ENCODE results near the gene UBL4B.
A peak's percentile ranks its signal among the peaks of the same experiment; 100 is the strongest.

Gene UBL4B

DNA sequence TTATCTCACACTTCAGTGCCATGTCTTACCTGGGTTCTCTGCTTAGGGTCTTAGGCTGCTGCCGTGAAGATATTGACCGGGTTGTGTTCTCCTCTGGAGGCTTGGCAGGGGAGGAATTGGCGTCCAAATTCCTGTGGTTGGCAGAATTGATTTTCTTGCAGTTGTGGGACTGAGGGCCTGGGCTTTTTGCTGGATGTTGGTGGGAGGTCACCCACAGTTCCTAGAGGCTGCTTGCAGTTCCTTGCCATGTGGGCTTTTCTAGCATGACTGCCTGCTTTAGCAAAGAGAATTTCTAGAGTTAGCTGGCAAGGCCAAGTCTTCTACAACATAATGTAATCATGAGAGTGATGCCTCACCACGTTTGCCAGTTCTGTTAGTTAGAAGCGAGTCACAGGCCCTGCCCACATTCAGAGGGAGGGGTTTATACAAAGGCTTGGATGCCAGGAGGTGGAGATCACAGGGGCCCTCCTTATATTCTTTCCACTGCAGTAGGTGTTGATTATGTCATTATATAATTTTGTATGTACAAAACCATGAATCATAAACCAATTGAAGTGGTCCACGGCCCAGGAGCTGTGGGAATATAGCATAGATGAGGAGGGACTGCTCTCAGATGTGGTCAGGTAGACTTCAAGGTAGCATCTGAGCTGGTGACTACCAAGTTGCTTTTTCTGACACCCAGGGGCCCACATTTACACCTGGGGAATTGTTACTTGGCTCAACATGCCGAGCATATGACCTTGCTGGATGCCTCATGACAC lies 6.6 kb downstream of the UBL4B start:
- DNase-seq = no peak

DNA sequence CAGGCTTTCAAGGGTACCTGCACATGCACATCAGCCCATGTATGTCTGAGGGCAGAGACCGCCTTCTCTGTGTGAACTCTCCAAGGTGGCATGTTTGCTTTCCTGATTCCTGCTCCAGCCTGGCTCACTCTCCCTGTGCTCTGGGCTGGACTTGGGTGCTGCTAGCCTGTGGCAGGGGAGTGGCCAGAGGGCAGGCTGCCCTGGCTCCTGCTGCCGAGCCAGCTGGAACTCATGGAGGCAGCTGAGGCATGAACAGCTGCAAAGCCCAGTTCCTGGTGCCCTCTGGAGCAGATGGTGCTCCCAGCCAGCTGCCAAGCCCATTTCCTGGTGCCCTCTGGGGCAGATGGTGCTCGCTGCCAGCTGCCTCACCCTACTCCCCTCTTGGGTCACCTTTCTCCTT lies 7.6 kb downstream of the UBL4B start:
- DNase-seq = no peak

DNA sequence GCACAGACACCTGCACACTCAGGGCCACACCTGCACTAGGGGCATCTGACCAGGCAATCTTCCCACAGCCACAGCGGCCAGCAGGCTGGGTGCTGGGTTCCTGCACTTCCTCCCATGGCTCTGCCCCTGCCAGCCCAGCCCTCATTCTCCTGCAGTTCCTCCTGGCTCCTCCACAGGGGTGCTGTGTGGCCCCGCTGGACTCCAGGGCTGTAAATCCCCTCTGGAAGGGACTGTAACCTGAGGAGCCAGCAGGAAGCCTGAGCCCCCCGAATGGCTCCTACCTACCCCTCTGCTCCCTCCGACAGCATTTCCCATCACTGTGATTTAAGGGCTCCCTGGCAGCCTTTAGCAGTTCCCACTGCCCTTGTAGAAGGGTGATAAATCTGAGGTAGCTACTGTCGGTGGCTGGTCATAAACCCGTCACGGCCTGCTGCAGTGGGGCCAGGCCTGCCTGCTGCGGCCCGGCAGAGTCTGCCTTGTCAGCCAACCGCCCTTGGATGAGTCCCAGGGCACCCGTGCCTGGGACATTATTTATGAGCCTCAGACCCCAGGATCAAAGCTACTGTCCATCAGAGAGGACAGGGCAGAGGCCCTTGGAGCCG lies 8.8 kb downstream of the UBL4B start:
- no peak for DNase-seq

DNA sequence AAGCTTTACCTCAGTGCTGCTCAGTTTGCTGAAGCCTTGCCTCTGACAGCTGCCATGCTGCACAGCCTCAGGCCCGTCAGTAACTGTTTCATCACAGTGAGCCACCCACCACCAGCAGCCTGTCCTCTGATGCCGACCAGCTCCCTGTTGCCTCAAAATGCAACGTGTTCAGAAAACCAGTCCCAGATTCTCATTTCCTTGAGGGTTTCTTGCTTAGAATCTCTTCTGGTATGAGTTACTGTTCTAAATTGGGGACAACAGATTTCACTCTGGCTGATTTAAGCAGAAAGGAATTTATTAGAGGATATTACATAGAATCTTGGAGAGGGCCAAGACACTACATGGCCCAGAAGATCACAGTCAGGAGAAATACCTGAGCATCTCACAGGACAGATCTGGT lies 11.0 kb downstream of the UBL4B start:
- DNase-seq = no peak

DNA sequence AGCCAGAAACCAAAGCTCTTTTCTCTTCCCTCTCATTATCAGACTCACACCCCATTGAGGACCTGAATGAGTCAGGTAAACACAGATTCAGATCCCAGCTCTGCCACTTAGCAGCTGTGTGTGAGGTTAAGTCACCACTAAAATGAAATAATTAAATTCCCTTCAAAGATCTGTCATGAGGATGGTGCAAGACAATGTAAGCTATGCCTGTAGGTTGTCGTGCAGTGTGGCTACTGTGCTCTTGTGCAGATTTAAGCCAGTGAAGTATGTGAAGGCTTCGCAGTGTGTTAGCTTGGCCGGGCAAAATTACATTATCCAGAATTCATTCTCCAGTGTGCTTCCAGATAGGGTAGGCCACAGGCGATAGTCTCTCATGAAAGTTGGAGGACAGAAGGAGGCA lies 13.6 kb downstream of the UBL4B start:
- DNase-seq = no peak

DNA sequence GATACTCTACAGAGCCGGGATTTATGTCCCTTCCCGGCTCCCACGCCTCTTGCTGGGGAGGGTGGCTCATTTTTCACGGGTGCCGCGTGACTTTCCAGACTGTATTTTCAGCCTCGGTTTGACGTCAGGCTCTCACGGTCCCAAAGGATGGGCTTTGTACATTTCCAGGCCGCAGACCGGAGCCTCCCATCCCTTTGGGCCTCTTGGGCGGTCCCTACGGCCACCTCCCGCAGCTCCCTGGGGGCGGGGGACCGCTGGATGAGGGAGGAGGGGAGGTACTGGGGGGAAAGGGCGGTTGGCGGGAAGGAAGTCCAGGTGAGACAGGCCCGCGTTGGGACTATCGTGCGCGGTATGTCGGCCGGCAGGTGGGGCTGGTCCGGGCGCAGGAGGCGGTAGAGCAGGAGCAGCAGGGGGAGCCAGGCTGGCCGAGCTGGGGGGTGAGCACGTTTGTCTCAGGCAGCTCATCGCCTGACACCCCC lies 17.9 kb downstream of the UBL4B start:
- DNase-seq = no peak

DNA sequence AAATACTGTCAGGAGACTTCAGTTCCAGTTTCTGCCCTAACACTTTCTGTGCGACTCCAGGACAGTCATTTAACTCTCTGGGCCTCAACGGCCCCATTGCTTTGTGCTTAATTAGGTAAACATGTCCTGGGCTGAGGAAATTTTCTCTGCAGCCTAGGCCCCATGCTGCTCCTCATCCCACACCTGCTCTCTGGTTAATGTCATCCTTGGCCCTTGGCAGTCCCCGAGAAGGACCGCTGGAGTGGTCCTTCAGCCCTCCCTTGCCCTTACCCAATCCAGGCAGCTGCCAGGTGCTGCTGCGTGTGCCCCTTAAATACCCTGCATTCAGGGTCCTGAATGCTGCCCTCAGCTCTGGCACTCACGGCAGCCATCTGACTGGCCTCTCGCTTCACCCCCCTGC lies 18.7 kb downstream of the UBL4B start:
- DNase-seq = no peak

DNA sequence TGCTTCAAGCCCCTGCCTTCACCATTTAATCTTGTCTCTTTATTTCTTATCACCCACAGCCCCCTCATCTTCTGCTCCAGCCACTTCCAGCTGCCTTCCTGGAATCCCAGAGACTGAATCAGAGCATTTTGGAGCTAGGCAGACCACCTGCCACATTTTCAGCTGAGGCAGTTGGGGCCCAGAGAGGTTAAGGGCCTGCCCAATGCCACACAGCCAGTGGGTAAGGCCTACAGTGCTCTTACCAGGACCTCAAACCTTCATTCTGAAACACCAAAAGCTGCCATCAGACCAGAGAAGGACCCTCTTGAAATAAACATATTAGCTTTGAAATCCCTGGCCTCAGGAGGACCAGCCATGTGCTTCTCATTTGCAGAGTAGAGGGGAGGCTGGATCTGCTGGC lies 20.4 kb downstream of the UBL4B start:
- DNase-seq = no peak

DNA sequence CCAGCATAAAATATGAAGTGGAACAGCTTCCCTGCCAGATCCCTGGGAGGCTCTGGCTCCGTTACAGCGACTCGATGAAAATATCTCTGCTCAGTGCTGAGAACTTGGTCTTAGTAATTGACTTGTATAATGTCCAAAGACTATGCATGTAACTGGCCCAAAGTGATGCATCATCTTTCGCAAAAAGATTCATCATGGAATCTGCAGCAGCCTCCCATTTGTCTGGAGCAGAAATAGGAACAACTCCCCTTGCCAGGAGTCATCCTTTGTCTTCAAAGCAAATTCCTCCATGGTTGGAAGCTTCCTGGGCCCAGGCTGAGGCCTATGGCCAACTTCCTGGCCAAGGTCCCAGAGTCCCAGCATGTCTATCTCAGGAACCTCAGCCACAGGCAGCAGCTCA lies 21.2 kb downstream of the UBL4B start:
- no peak for DNase-seq

DNA sequence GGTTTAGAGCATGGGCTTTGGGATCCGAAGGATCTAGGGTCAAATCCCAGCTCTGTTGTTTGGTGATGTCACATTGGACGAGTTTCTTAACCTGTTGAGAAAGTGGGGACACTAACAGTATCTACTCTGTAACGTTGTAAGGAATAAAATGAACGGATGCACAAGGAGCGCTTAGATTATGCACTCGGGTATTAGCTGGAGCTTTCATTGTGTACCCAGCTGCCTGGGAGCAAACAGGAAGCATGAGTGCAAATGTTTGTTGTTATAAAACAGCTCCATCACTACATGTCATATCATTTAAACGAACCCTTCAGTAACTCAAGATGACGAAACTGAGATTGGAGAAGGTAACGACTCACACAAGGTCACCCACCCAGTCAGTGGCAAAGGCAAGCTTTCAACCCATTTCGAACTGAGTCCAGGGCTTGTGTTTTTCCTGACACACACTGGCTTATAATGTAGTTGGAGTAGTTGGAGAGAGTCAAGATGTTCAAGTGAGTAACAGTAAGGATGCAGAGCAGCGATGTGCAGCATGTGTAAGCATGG lies 21.9 kb downstream of the UBL4B start:
- no peak for DNase-seq

DNA sequence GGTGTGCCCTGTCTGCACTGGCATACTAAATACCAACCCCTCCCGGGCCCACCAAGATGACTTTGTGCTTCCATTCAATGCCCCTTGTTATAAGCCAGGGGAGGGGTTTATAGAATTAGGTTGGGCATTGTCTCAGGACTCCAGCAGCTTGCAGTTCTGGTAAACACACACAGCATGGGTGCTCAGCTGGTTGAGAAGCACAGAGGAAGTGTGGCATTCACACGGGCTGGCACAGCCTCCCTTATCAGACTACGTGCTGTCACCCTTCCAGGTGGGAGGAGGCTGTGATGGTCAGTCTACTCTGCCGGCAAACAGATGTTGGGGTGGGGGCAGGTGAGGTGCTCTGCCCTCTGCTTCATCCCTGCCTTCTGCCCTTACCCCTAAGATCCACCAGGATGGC lies 23.0 kb downstream of the UBL4B start:
- DNase-seq = no peak

DNA sequence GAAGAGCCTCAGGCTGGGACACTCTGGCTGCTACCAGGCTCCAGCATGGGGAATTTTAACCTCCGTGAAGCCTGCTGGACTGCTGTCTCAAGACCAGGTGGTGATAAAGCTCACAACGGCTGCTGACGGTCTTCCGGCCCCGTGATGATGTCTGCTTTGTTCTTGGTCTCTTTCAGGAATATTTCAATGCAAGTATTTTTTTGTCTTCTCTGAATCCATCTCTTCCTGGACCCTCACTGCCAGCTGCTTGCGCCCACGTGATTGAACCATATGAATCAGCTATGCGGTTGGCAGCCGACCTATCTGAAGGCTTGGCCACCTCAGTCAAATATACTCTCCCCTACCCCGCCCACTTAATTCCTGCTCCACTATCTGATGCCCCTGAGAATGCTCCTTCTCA lies 23.4 kb downstream of the UBL4B start:
- DNase-seq = no peak

DNA sequence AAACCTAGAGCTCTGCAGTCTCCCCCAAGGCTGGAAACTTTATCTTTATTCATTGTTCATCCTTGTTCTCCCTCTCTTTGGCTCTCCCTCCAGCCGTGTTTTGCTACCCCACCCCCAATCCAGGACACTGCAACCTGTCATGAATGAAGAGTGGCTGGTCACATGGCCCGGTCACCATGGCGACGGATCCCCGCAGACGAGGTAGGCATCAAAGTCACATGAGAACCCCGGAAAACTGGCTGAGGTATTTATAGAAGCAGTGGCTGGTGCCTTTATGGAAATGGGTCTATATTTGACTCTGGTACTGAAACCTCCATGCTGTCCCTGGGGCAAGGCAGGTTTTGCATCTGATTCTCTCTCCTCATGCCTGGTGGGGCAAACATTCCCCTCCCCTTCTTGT lies 24.7 kb downstream of the UBL4B start:
- peak; percentile 77 for DNase-seq

DNA sequence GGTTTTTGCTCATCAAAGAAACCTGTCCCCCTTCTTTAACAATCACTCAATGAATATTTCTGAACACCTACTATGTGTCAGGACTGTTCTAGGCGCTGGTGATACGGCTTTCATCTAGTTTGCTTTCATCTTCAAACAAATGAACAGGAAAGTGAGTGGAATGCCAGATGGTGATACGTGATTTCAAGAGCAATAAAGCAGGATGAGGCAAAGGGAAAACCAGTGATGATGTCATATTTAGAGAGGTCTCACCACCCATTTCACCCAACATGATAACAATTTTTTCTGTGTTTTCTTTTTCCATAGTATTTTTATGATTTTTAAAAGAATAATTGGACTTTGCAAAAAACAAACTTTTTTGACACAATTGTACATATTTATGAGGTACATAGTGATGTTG lies 26.7 kb downstream of the UBL4B start:
- DNase-seq = no peak

DNA sequence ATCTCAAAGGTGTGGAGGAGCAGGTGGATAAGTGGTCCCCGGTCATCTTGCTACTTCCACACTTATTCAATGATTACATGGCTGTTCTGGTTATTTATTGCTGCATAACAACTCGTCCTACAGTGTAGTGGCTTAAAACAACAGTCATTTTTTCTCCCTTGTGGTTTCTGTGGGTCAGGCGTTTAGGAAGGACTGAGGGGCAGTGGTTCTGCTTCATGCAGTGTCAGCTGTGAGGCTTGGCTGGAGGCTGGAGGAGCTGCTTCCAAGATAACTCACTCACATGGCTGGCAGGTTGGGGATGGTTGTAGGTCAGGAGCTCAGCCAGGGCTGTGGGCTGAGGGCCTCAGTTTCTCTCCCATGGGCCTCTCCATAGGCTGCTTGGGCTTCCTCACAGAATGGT lies 32.1 kb downstream of the UBL4B start:
- no peak for DNase-seq

DNA sequence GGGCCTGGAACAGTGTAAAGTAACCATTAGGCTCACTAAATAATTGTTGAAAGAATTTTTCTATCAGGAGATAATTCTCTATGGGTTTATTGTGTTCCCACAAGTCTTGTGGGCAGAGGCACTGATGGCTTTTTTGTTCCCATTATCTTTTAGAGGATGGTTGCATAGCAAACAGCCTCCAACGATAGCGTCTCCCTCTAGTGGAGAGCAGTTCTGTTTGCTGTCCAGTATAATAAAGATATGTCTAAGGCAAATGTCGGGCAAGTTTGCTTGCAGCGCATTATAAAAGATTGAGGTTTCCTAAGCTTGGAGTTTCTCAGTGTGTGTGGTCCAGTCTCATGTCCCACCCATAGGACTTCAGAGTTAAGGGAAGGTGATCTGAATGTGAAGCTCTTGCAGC lies 36.7 kb downstream of the UBL4B start:
- DNase-seq = no peak

DNA sequence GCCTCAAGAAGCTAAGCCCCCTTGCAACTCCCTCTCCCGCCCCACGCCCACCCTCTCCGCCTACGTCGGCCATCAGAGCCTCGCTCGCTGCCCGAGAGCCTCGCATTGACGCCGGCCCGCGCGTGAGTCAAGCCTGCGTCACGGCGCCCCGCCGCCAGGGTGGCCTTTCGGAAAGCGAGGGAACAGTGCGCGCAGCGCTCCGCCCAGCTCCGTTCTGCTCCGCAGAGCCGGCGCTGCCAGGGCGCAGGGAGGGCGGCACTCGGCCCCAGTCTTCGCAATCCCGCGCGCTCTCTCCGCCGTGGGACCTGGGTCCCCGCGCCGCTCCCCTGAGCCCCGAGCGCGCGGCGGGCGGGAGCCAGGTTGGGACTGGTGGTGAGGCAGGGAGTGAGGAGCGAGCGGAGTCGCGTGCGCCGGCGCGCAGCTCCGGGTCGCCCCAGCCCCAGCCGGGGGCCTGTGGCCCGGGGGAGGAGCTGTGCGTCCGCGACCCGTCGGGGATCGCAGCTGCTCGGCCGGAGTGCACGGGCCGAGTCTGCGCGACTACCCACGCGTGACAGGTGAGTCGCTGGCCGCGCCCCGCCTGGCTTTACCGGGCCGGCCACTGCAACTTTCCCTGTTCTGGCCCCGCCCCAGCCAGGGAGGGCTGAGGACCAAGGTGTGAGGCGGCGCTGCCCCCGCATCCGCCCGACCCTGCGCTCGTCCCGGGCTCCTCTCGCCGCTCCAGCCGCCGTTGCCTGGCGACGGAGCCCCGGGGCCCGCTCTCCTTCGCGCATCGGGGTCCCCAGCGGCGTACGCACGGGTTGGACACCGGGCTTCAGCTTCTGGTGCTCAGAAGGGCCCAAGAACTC lies 38.3 kb downstream of the UBL4B start, which contains the start of gene SLC6A17:
SLC6A17 (plus strand) TSS at position 165 of the 845 bp plus-strand sequence. CDS start 16,436 bp downstream, outside the sequence.
- DNase-seq = peak; percentile 73

DNA sequence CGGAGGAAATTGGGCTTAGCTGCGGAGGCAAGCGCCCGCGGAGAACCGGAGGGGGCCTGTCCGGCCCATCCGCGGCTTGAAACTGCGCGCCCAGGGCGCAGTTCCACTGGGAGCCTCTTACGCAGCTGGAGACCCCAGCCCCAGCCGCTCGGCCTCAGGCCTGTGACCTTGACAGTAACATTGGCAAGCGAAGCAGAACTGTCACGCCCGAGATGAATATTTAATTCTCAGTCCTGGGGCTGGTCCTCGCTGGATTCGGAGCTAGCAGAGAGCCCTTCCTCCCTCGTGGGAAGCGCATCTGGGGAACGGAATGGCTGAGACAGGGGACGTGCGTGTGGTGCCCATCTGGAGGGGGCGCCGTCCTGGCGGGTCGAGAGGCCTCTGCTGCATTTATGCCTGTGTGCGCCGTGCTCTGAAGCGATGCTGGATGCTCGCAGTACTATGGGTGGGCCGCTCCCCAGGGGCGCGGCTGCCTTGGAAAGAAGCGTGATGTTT lies 39.0 kb downstream of the UBL4B start:
- DNase-seq = peak; percentile 77

DNA sequence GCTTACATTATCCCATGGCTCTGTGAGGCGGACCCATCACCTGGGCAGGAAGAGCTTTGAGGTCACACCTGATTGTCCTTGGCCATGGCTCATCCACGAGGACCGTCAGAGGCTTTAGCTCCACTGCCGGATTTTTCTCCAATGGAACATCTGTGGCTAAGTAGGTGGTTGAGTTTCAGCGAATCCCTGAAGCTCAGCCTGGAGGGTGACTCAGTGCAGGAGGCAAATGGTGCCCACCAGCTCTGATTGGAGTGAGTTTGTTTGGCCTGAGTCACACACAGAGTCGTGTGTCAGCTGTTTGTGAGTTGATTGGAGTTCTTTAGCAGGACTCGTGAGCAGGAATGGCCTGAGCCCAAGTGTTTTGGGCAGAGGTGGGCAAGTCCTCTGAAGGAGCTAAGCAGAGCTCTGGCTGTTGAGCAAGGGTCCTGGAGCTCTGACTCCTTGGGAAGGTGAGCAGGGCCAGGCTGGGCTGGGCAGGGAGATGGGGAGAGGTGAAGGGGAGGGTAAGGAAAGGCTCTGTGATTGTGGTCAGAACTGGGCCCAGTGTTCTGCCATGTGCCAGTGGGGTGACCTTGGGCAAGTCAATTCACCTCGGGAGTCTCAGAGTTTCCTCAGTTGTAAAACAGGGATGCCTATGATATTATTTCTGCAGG lies 40.0 kb downstream of the UBL4B start:
- DNase-seq = no peak

DNA sequence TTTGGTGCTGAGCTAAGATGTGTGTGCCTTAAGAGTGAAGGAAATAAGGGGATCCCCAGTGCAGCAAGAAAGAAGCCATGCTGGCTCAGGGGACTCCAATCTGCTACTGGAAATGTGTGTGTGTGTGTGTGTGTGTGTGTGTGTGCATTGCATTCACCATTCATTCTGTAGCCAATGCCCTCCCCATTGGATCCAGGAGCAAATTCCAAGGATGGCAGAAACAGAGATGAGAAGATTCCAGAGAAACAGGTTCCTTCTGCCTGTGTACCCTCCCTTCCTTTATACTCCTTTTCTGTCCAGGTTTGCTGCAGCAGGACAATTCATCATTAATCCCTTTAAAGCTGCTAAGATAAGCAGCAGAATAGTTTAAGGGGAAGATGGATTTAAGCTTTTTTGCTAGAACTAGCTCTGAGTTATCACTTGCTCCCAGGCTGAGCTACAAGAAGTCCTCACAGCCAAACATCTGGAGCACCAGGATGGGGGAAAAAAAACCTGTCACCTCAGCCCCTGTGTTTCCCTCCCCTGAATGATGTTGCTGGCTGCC lies 41.2 kb downstream of the UBL4B start:
- no peak for DNase-seq

DNA sequence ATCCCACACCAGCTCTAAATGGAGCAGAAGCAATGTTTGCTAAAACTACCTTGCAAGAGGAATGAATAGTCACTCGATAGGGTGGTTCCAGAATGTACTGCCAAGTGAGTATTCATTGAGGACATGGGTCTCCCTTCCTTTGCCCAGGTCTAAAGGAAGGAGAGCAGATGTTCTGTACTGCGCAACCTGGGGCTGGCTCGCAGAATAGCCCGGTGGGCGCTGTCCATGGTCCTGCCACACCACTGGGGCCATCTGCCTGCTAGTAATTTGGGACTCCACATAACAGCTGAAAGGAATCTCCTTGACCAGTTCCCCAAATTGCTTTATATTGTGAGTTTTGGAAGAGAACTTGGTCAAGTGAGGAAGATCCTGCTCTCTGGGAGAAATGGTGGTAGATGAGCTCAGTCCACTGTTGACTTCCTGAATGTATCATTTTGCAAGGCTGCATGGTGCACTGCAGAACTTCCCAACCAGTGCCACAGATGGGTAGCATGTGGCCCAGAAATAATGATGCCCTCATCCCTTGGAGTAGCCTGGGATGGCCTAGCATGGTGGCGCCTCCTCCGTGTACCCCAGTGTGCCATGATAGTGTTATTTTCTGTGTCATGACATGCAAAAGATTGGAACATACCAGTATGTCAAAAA lies 43.8 kb downstream of the UBL4B start:
- DNase-seq = peak; percentile 59

DNA sequence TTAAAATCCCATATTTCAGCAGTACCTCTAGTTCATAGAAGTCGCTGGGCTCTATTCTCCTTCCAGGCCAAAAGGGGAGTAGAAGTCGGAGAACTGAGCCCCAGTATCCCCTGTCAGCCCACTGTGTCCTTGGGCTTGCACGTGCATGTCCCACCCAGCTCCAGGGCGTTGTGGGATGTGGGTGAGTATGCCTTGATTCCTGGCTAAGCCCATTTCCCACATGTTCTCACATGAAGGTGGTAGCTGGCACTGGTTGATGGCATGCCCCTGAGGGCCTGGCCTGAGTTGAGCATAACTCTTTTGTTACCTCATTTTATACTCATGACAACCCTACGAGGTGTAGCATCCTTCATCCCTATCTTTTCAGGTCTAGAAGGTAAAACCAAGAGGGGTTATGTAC lies 46.0 kb downstream of the UBL4B start:
- DNase-seq = no peak
